B cell (primary cell): ENCODE measurements around the gene A2ML1. TPM values are rescaled to one million over a fixed set of nuclear protein-coding genes. Genes with fewer than 3 reads are reported as not detected.

ENCODE experiments used
- ATAC-seq: fragments of 200-7000 bp; cut with Tn5 transposase; one replicate; pipeline ENCODE4 v1.10.0; 2021; ENCODE audit warnings: low read depth, mild to moderate bottlenecking, moderate number of reproducible peaks, moderate library complexity
- CTCF ChIA-PET: fragments of 350-600 bp; sonication (Branson Sonifier 250); formaldehyde crosslinking; loops from one replicate; lab custom pipeline; 2021; ENCODE audit warnings: antibody characterized with exemption, inconsistent platforms; lab: Charles Lee
- POLR2A ChIA-PET: fragments of 350-600 bp; sonication (Branson Sonifier 250); formaldehyde crosslinking; loops from one replicate; lab custom pipeline; 2021; ENCODE audit warnings: antibody characterized with exemption; lab: Charles Lee
- DNase-seq: peaks from one replicate; pipeline ENCODE4 v3.0.0; 2013
- H2AFZ ChIP-seq: 2 replicates; pipeline ENCODE4 v1.6.1; 2012; ENCODE audit warnings: mild to moderate bottlenecking, low read depth, low read length; ENCODE audit not compliant: insufficient read depth, poor library complexity, severe bottlenecking
- H3K27ac ChIP-seq, 2 donors: 1 replicate in 1 of 2; 2 replicates in 1 of 2; pipeline ENCODE4 v1.5.1; 2012 to 2013; ENCODE audit warnings: low read length in 2 of 2, mild to moderate bottlenecking in 2 of 2, moderate library complexity in 1 of 2
- H3K27me3 ChIP-seq, 4 experiments: fragments of 200-600 bp in 1 of 4; sonication (generic) in 1 of 4; replicated peaks in 1 of 4; 1 replicate in 2 of 4; 2 replicates in 2 of 4; pipeline versions ENCODE4 v1.6.1 to v1.7.0; 2013 to 2016; ENCODE audit warnings: low read length in 3 of 4, mild to moderate bottlenecking in 2 of 4, mixed read lengths in 1 of 4, moderate library complexity in 1 of 4; ENCODE audit not compliant: insufficient read depth in 4 of 4, control insufficient read depth in 3 of 4; ENCODE audit errors: control extremely low read depth in 1 of 4
- H3K36me3 ChIP-seq, 2 experiments: replicated peaks in 1 of 2; 1 replicate in 1 of 2; 2 replicates in 1 of 2; pipeline versions ENCODE4 v1.6.1 to v1.7.1; 2013; ENCODE audit warnings: low read length in 1 of 2; ENCODE audit not compliant: insufficient read depth in 2 of 2, control insufficient read depth in 1 of 2; ENCODE audit errors: control extremely low read depth in 1 of 2, extremely low read depth in 1 of 2
- H3K4me1 ChIP-seq, 2 donors: fragments of 200-600 bp in 1 of 2; sonication (generic) in 1 of 2; 1 replicate in 1 of 2; 2 replicates in 1 of 2; pipeline versions ENCODE4 v1.5.1 to v1.6.1; 2013 to 2017; ENCODE audit warnings: low read length in 2 of 2; ENCODE audit not compliant: control insufficient read depth in 2 of 2, insufficient read depth in 2 of 2
- H3K4me2 ChIP-seq: replicated peaks from 2 replicates; pipeline ENCODE3; 2012; ENCODE audit warnings: mild to moderate bottlenecking, low read depth, low read length; ENCODE audit not compliant: poor library complexity, severe bottlenecking
- H3K4me3 ChIP-seq, 5 experiments: fragments of 200-600 bp in 1 of 5; sonication (generic) in 1 of 5; 1 replicate in 3 of 5; 2 replicates in 2 of 5; pipeline versions ENCODE4 v1.5.1 to v1.7.0; 2011 to 2016; ENCODE audit warnings: low read length in 4 of 5, mild to moderate bottlenecking in 4 of 5, low read depth in 2 of 5, control low read depth in 1 of 5, moderate library complexity in 1 of 5; ENCODE audit not compliant: insufficient read depth in 1 of 5; ENCODE audit errors: control extremely low read depth in 1 of 5, extremely low read depth in 1 of 5
- H3K79me2 ChIP-seq: fragments of 200-600 bp; sonication (generic); one replicate; pipeline ENCODE4 v1.6.0; 2016; ENCODE audit warnings: low read length; ENCODE audit not compliant: control insufficient read depth, insufficient read depth
- H3K9ac ChIP-seq: fragments of 200-600 bp; sonication (generic); 2 replicates; pipeline ENCODE4 v1.6.1; 2017; ENCODE audit warnings: mild to moderate bottlenecking, low read length, moderate library complexity
- H3K9me3 ChIP-seq, 3 donors: one replicate each; pipeline versions ENCODE4 v1.6.1 to v1.7.1; 2013; ENCODE audit warnings: low read length in 2 of 3; ENCODE audit not compliant: control insufficient read depth in 2 of 3, insufficient read depth in 1 of 3; ENCODE audit errors: control extremely low read depth in 1 of 3
- H4K20me1 ChIP-seq: 2 replicates; pipeline ENCODE4 v1.6.0; 2012; ENCODE audit warnings: mild to moderate bottlenecking, low read length; ENCODE audit not compliant: insufficient read depth, control insufficient read depth, poor library complexity, severe bottlenecking
- H3K27ac Mint-ChIP-seq: one replicate; pipeline ENCODE4 v1.8.0; 2021; ENCODE audit warnings: mixed read lengths
- H3K27me3 Mint-ChIP-seq: one replicate; pipeline ENCODE4 v1.8.0; 2021; ENCODE audit warnings: mixed read lengths
- H3K4me1 Mint-ChIP-seq: one replicate; pipeline ENCODE4 v1.8.0; 2021; ENCODE audit warnings: mixed read lengths
- H3K4me3 Mint-ChIP-seq: one replicate; pipeline ENCODE4 v1.8.0; 2021; ENCODE audit warnings: mixed read lengths
- H3K9me3 Mint-ChIP-seq: one replicate; pipeline ENCODE4 v1.8.0; 2022; ENCODE audit warnings: mixed read lengths; ENCODE audit not compliant: insufficient read depth
- CTCF ChIP-seq: fragments of 200-600 bp; IDR thresholded peaks from one replicate; pipeline ENCODE4 v1.8.0; 2022; ENCODE audit warnings: antibody characterized with exemption, mild to moderate bottlenecking
- EZH2 ChIP-seq: IDR thresholded peaks from 2 replicates; pipeline ENCODE4 v1.6.1; 2012; ENCODE audit warnings: borderline replicate concordance, low read depth, mild to moderate bottlenecking, moderate library complexity, low read length; ENCODE audit not compliant: insufficient read depth, poor library complexity, severe bottlenecking
- WGBS: methylation state at CpG from one replicate; pipeline ENCODE4 v1.1.5; 2013; ENCODE audit warnings: missing lambda C conversion rate; ENCODE audit not compliant: insufficient coverage; 5-methylcytosine and 5-hydroxymethylcytosine counted together
- intact Hi-C: fragments of 100-400 bp; cut with micrococcal nuclease; formaldehyde crosslinking; loops from one replicate; pipeline ENCODE4 v1.10.0; 2022
- polyA plus RNA-seq: library from polyadenylated mRNA; depleted of rRNA; stranded (reverse); fragments of >200 nt; gene quantifications from 2 replicates; pipeline ENCODE4 v1.2.3, GENCODE V29; 2012
- total RNA-seq, 2 donors: library from RNA; stranded (reverse); fragments of 120-200 nt in 1 of 2; gene quantifications; 1 replicate in 1 of 2; 2 replicates in 1 of 2; pipeline versions ENCODE4 v1.2.3 to v1.2.4, GENCODE V29; 2013 to 2022

Gene A2ML1
- total and polyA plus RNA-seq, 2 donors (not counting 1 experiment from before 2014, with no cell fraction given): not detected

GRCh38 chr12:8887285-8887715 is 64.9 kb downstream of the A2ML1 start:
- no peak for DNase-seq
- no peaks in the 10 kb centered on the region for H3K9me3 Mint-ChIP-seq
- Histone ChIP-seq H4K20me1 (no peaks in the 10 kb centered on the region), H3K27me3 (no peaks in the 10 kb centered on the region), H3K4me1 (peaks cover 0 to 4% of the 10 kb centered on the region in 2 donors), H3K79me2 (no peaks in the 10 kb centered on the region), H3K9me3 (no peaks in the 10 kb centered on the region), H3K4me2 (no peak overlapping the region), H3K9ac (no peak overlapping the region), H3K36me3 (no peaks in the 10 kb centered on the region), H3K27ac (no peak overlapping the region), H3K4me3 (no peak overlapping the region), H2AFZ (no peak overlapping the region)
- no peak overlapping the region for H3K27ac Mint-ChIP-seq
- POLR2A ChIA-PET: no interaction called here
- peaks cover 5% of the 10 kb centered on the region for H3K4me1 Mint-ChIP-seq
- no peak for TF ChIP-seq EZH2
- TF ChIP-seq CTCF: no peak
- intact Hi-C loops: no loop called here
- no peak overlapping the region for H3K4me3 Mint-ChIP-seq
- peaks cover 8% of the 10 kb centered on the region for H3K27me3 Mint-ChIP-seq
- CTCF ChIA-PET: interaction anchor here (7.3 kb wide), 1 partner anchor 205 kb away, joined by 110 read pairs; no protein-coding TSS in a partner anchor
- WGBS: 97% methylated on average over 2 of the region's 4 CpGs
- ATAC-seq: no peak

- 11% methylated on average over 2 of the region's 14 CpGs for WGBS
- peak; percentile 96 for TF ChIP-seq CTCF
- TF ChIP-seq EZH2: no peak
- no peaks in the 10 kb centered on the region for H3K79me2 ChIP-seq
- ChIA-PET CTCF (interaction anchor here (0.6 to 7.3 kb wide), 35 partner anchors 9 to 1996 kb away, joined by 3 to 110 read pairs (median 4); partner anchors contain the start of genes CLEC4E, M6PR, PHC1 and RIMKLB), POLR2A (interaction anchor here (0.6 kb wide), 1 partner anchor 13 kb away, joined by 5 read pairs; no protein-coding TSS in a partner anchor)
- Mint-ChIP-seq H3K27me3 (peaks cover 4% of the 10 kb centered on the region), H3K4me1 (peaks cover 5% of the 10 kb centered on the region), H3K4me3 (peak overlapping the region; percentile 89), H3K27ac (peak overlapping the region; percentile 53), H3K9me3 (no peaks in the 10 kb centered on the region)
- H3K4me3 ChIP-seq: peak overlapping the region; percentile 45 to 81 (median 62)
- H3K4me1 ChIP-seq: peaks cover 0 to 4% of the 10 kb centered on the region in 2 donors
- H3K27ac ChIP-seq: peak overlapping the region in 1 of 2 donors; percentile 60
- peak; percentile 86 for ATAC-seq
- H3K27me3 ChIP-seq: no peaks in the 10 kb centered on the region
- peak overlapping the region; percentile 86 for H2AFZ ChIP-seq
- peak overlapping the region; percentile 75 for H3K4me2 ChIP-seq
- H3K9ac ChIP-seq: peak overlapping the region; percentile 72
- no peaks in the 10 kb centered on the region for H4K20me1 ChIP-seq
- no peaks in the 10 kb centered on the region for H3K36me3 ChIP-seq
- DNase-seq: peak; percentile 77
- intact Hi-C loops: loop anchor here (1.0 to 10.0 kb wide), 7 partner anchors 24 to 346 kb away; partner anchors contain the start of genes PHC1 and RIMKLB
- no peaks in the 10 kb centered on the region for H3K9me3 ChIP-seq
Observed at GRCh38 chr12:8890313-8891085, 68.1 kb downstream of the A2ML1 start.
